ENCODE measurements around the gene INPP5K. TPM values are rescaled to one million over a fixed set of nuclear protein-coding genes. Genes with fewer than 3 reads are reported as not detected.
A peak's percentile ranks its signal among the peaks of the same experiment; 100 is the strongest.
"Not testable (repeated sequence)": the region's sequence is repeated elsewhere in the genome, so short reads cannot be mapped to it uniquely, and the experiment has no call there.

INPP5K gene
- 13.2 and 27.3 TPM in 2 replicates for total RNA-seq (ENCODE audit: low replicate concordance)

DNA sequence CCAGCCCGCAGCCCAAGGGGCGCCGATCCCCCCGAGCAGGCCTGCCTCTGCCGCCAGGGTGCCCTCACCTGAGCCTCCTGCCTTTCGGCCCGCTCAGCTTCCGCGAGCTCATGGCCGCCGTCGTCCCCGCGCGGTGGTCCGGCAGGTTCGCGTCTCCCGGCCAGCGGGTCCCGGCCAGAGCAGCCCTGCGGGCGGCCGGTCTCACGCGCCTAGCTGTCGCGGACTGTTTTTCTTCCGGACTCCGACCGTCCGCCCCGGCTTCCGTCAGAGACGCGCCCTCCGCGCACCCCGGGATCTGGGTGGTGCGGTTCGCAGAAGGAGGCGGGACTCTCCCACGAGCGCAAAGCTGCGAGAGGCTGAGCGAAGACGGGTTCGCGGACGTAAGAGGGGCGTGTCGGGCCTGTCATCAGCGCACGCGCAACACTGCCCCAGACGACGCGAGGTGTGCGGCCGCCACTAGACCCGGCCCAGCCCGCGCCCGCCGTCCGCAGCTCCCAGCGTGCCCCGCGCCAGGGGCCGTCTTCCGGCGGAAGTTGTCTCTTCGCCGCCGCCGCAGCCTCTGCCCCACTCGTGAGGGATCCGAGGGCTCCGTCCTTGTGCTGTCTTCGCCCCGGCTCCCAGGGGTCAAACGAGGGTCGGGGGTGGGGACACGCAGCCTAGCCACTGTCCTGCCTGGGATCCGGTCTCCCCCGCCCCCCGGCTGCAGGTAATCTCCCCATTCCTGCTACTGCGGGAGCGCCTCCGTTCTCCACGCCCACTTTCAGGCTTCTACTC is at the start of gene INPP5K:
Gene INPP5K, minus strand, starts transcription at position 225 of the 774 bp plus-strand sequence. Its CDS starts 113 bp downstream, at position 112.
- TF ChIP-seq, protein P1, sequence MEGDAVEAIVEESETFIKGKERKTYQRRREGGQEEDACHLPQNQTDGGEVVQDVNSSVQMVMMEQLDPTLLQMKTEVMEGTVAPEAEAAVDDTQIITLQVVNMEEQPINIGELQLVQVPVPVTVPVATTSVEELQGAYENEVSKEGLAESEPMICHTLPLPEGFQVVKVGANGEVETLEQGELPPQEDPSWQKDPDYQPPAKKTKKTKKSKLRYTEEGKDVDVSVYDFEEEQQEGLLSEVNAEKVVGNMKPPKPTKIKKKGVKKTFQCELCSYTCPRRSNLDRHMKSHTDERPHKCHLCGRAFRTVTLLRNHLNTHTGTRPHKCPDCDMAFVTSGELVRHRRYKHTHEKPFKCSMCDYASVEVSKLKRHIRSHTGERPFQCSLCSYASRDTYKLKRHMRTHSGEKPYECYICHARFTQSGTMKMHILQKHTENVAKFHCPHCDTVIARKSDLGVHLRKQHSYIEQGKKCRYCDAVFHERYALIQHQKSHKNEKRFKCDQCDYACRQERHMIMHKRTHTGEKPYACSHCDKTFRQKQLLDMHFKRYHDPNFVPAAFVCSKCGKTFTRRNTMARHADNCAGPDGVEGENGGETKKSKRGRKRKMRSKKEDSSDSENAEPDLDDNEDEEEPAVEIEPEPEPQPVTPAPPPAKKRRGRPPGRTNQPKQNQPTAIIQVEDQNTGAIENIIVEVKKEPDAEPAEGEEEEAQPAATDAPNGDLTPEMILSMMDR (IDR thresholded peaks at IDR 0.05; ENCODE audit: insufficient read depth, low read length): no peak

DNA sequence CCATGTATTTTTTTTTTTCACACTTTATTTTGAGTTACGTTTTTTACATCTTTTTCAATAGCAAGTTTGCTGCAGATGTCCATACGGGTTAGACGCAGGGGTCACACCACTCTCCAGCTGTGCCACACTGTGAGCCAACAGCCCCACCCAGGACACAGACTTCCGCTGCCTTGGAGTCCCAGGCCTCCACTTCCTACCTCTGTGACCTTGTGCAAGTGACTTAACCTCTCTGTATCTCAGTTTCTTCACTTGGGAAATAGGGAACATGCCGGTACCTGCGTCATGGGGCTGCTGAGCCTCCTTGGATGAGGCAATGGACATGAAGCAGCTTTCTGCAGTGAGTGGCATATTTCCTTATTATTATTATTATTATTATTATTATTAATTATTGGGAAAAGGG is 49.5 kb upstream of the INPP5K start:
- H3K4me3 ChIP-seq (ENCODE audit: low read depth, low read length): no peak overlapping the region
- TF ChIP-seq, protein P1 (IDR thresholded peaks at IDR 0.05; ENCODE audit: insufficient read depth, low read length): no peak
- no peak for DNase-seq (ENCODE audit: low read depth)

More for the DNA sequence above, at the start of gene INPP5K:
- peak within 1 kb of the TSS; percentile 99 for H3K4me3 ChIP-seq (ENCODE audit: low read depth, low read length)
- peak; percentile 98 for DNase-seq (ENCODE audit: low read depth)

DNA sequence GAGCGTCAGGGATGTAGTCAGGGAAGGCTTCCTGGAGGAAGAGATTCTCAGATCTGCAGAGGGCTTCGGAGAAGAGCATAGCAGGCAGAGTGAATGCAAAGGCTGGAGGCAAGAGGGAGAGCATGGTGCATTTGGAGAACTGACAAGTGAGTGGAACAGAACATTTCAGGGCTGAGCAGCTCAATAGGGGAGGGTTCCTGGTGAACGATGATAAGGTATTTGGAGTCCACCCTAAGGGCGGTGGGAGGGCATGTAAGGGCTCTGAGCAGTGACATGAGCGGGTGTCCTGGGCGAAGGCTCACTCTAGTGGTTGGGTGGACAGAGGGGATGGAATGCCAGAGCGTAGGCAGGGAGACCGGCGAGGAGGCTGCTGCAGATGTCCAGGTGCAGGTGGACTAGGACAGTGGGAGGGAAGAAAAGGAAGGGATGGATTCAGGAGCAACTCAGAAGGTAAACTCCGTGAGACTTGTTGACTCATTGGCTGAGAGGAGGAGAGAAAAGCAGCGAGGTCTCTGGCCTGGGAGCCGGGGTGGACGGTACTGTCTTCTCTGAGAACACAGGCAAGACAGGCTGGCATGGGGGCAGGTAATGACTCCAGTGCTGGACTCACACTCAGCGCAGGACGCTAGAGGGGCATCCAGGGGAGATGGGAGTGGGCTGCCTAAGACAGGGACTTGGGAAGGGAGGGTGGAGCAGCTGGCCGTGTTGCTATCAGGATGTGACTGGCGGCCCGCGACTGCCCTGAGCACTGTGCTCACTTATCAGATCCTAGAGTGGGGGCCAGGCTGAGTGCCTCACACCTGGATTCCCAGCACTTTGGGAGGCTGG is 47.6 kb upstream of the INPP5K start:
- no peak for DNase-seq (ENCODE audit: low read depth)
- TF ChIP-seq, protein P1 (IDR thresholded peaks at IDR 0.05; ENCODE audit: insufficient read depth, low read length): no peak
- H3K4me3 ChIP-seq (ENCODE audit: low read depth, low read length): no peak overlapping the region

DNA sequence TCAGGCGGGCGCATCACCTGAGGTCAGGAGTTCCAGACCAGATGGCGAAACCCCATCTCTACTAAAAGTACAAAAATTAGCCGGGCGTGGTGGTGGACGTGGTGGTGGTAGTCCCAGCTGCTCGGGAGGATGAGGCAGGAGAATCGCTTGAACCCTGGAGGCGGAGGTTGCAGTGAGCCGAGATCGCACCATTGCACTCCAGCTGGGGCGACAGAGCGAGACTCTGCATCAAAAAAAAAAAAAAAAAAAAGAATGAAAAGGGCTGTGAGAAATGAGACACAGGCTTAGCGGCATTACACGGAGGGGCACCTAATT is 47.0 kb upstream of the INPP5K start:
- DNase-seq (ENCODE audit: low read depth); H3K4me3 ChIP-seq (ENCODE audit: low read depth, low read length): not testable (repeated sequence)

DNA sequence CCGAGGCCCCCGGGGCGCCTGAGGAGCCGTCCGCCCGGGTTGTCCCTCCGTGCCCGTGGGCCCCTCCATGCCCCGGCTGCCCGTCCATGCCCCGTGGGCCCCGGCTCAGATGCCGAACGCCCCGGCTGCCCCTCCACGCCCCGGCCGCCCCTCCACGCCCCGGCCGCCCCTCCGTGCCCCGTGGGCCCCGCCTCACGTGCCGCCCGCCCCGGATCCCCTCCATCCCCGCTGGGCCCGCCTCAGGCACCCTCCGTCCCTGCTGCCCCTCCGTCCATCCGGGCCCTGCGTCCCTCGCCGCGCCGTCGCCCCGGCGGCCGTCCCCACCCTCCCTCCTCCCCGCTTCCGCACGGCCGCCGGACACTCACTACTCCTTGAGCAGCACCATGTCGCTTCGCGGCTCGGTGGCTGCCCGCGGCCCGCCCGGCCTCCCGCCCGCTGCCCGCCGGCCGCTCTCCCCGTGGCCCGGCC is 45.8 kb upstream of the INPP5K start:
- TF ChIP-seq, protein P1 (IDR thresholded peaks at IDR 0.05; ENCODE audit: insufficient read depth, low read length): no peak
- no peak for DNase-seq (ENCODE audit: low read depth)
- peak overlapping the region; percentile 87 for H3K4me3 ChIP-seq (ENCODE audit: low read depth, low read length)

DNA sequence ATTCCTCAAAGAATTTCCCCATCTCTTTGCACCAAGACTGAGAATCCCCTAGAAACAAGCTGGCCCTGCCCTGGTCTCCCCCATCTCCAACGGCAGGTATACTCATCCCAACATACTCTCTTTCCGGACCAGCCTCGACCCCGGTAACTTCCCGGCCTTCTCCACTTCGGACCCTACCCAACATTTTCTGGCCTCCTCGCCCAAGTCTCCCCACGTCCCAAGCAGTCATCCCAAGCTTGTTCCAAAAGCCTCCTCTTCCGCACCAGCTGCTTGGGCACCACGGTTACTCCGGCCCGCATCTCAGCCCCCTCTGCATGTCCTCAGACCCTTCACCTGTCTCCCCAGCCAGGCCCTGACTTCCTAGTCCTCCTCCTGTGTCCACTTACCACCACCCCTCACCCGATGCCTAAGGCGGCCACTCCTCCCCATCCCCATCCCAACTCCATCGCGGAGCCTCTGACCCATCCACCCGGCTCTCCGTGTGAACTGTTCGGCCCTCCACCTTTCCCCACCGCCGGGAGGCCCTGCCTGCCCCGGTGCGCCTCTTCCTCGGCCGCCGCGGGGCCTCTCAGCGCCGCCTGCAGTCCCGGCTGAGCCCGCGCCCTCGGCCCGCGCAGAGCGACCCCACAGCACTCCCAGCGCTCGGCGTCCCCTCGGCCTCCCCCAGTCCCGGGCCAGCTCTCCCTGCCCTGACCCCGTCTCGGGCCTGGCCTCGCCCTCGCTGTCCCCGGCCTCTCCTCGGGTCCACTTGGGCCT is 45.2 kb upstream of the INPP5K start:
- TF ChIP-seq, protein P1 (IDR thresholded peaks at IDR 0.05; ENCODE audit: insufficient read depth, low read length): peak; percentile 8
- no peak for DNase-seq (ENCODE audit: low read depth)

More for the DNA sequence above, 45.2 kb upstream of the INPP5K start:
- peak overlapping the region; percentile 87 for H3K4me3 ChIP-seq (ENCODE audit: low read depth, low read length)
